Neural cell (in vitro differentiated cells): Measurements from ENCODE around the gene JMJD1C. TPM values are rescaled to one million over a fixed set of nuclear protein-coding genes. Genes with fewer than 3 reads are reported as not detected.

Experiments
- H2AFZ ChIP-seq: fragments of 200-600, 300-800 bp; sonication (generic), shearing (Covaris generic); 2 replicates; pipeline ENCODE4 v1.6.0; 2014; ENCODE audit warnings: low read depth, mild to moderate bottlenecking, antibody characterized with exemption, low read length, moderate library complexity
- H3F3A ChIP-seq: fragments of 200-600 bp; shearing (Covaris generic); 2 replicates; pipeline ENCODE4 v1.6.1; 2016; ENCODE audit warnings: mild to moderate bottlenecking, moderate library complexity, mixed read lengths, antibody characterized with exemption, low read length; ENCODE audit not compliant: insufficient read depth, poor library complexity, severe bottlenecking
- H3K27ac ChIP-seq: fragments of 200-600, 300-800 bp; sonication (generic), shearing (Covaris generic); 2 replicates; pipeline ENCODE4 v1.5.1; 2014; ENCODE audit warnings: mild to moderate bottlenecking, low read length, moderate library complexity
- H3K27me3 ChIP-seq: fragments of 300-800, 200-600 bp; sonication (generic), shearing (Covaris generic); 2 replicates; pipeline ENCODE4 v1.6.0; 2014; ENCODE audit warnings: mild to moderate bottlenecking, low read depth, low read length, moderate library complexity; ENCODE audit not compliant: insufficient read depth
- H3K36me3 ChIP-seq: fragments of 300-800, 200-600 bp; sonication (generic), shearing (Covaris generic); 2 replicates; pipeline ENCODE4 v1.5.1; 2014; ENCODE audit warnings: mild to moderate bottlenecking, antibody characterized with exemption, low read length, moderate library complexity; ENCODE audit not compliant: insufficient read depth
- H3K4me2 ChIP-seq: fragments of 300-800, 200-600 bp; sonication (generic), shearing (Covaris generic); 2 replicates; pipeline ENCODE4 v1.6.0; 2014; ENCODE audit warnings: mild to moderate bottlenecking, low read length
- H3K4me3 ChIP-seq: fragments of 300-800, 200-600 bp; sonication (generic), shearing (Covaris generic); 2 replicates; pipeline ENCODE4 v1.5.1; 2014; ENCODE audit warnings: mild to moderate bottlenecking, low read length, moderate library complexity
- H3K79me2 ChIP-seq: fragments of 200-600 bp; shearing (Covaris generic); replicated peaks from 2 replicates; pipeline ENCODE4 v1.6.0; 2014; ENCODE audit warnings: mild to moderate bottlenecking, low read length, moderate library complexity; ENCODE audit not compliant: insufficient read depth
- H3K9ac ChIP-seq: fragments of 300-800, 200-600 bp; sonication (generic), shearing (Covaris generic); 2 replicates; pipeline ENCODE4 v1.6.1; 2016; ENCODE audit warnings: mild to moderate bottlenecking, low read length, mixed read lengths
- H3K9me2 ChIP-seq: fragments of 200-600 bp; shearing (Covaris generic); 2 replicates; pipeline ENCODE4 v1.6.1; 2016; ENCODE audit warnings: mild to moderate bottlenecking, low read length, mixed read lengths; ENCODE audit not compliant: insufficient read depth
- H3K9me3 ChIP-seq: fragments of 200-600, 300-800 bp; sonication (generic), shearing (Covaris generic); 2 replicates; pipeline ENCODE4 v1.6.1; 2016; ENCODE audit warnings: mild to moderate bottlenecking, mixed run types, low read length, moderate library complexity, mixed read lengths
- H4K20me1 ChIP-seq: fragments of 200-600 bp; shearing (Covaris generic); 2 replicates; pipeline ENCODE4 v1.6.1; 2016; ENCODE audit warnings: mild to moderate bottlenecking, mixed run types; ENCODE audit not compliant: insufficient read depth
- EP300 ChIP-seq: fragments of 450-650 bp; conservative IDR thresholded peaks from 2 replicates; pipeline ENCODE4 v1.6.1; 2014; ENCODE audit warnings: antibody characterized with exemption, mild to moderate bottlenecking, moderate library complexity; ENCODE audit not compliant: poor library complexity, severe bottlenecking
- EZH2 ChIP-seq: fragments of 200-600, 300-800 bp; shearing (Covaris generic), sonication (generic); IDR thresholded peaks from 2 replicates; pipeline ENCODE4 v1.6.1; 2014; ENCODE audit warnings: antibody characterized with exemption, low read length, borderline replicate concordance, mild to moderate bottlenecking; ENCODE audit not compliant: insufficient read depth, poor library complexity, severe bottlenecking
- MXI1 ChIP-seq: fragments of 450-650 bp; conservative IDR thresholded peaks from 2 replicates; pipeline ENCODE4 v1.6.1; 2014; ENCODE audit warnings: antibody characterized with exemption, mild to moderate bottlenecking; ENCODE audit not compliant: poor library complexity, severe bottlenecking
- POLR2AphosphoS5 ChIP-seq: IDR thresholded peaks from 2 replicates; pipeline ENCODE4 v1.6.1; 2012
- RAD21 ChIP-seq: fragments of 450-650 bp; conservative IDR thresholded peaks from 2 replicates; pipeline ENCODE4 v1.6.1; 2014; ENCODE audit warnings: antibody characterized with exemption, mild to moderate bottlenecking, moderate library complexity
- SMC3 ChIP-seq: fragments of 450-650 bp; conservative IDR thresholded peaks from 2 replicates; pipeline ENCODE4 v1.6.1; 2014; ENCODE audit warnings: antibody characterized with exemption, mild to moderate bottlenecking, moderate library complexity; ENCODE audit not compliant: poor library complexity
- TAF1 ChIP-seq: IDR thresholded peaks from 2 replicates; pipeline ENCODE4 v1.6.1; 2012; ENCODE audit warnings: low read depth
- polyA plus RNA-seq: library from polyadenylated mRNA; depleted of rRNA; stranded (reverse); fragments of >200 nt; gene quantifications from 2 replicates; pipeline ENCODE4 v1.2.3, GENCODE V29; 2014
- TF ChIP-seq, protein P1 (sequence below): fragments of 450-650 bp; IDR thresholded peaks from 2 replicates; pipeline ENCODE4 v1.5.1; 2014; ENCODE audit warnings: antibody characterized with exemption, mild to moderate bottlenecking, moderate library complexity; ENCODE audit not compliant: poor library complexity, severe bottlenecking
- TF ChIP-seq, protein P2 (sequence below): IDR thresholded peaks from 2 replicates; pipeline ENCODE4 v1.6.1; 2012; ENCODE audit warnings: borderline replicate concordance

Gene JMJD1C
- polyA plus RNA-seq, 1 donor from 2014 or later: 108 TPM

DNA sequence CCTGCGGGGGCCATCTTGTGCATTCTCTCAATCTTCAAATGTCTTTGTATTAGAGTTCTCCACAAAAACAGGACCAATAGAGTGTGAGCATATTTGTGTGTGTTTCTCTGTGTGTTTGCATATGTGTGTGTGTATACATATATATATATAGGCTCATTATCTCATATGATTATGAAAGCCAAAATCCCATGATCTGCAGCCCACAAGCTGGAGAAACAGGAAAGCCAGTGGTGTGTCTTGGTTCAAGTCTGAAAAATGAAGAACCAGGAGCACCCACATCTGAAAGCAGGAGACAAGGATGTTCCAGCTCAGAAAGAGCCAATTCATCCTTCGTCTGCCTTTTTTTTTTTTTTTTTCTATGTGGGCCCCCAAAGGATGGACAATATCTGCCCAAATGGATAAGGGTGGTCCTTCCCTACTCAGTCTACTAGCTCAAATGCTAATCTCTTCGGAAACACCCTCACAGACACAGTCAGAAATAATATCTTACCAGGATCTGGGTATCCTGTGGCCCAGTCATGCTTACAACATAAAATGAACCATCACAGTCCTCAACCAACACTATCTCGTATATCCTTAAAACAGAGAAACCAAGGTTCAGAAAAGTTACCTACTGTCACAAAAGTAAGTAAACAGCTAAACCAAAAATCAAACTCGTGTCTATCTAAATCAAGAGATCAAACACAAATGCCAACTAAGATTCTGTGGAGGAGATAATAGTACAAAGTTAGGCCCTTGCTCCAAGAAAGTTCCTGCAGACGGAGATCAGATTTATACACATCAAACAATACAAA, 141.9 kb downstream of the JMJD1C start:
- H4K20me1 ChIP-seq: no peaks in the 10 kb centered on the region
- H2AFZ ChIP-seq: no peak overlapping the region
- H3K79me2 ChIP-seq: peaks cover 4% of the 10 kb centered on the region
- H3K36me3 ChIP-seq: no peaks in the 10 kb centered on the region
- no peaks in the 10 kb centered on the region for H3K9me3 ChIP-seq
- no peaks in the 10 kb centered on the region for H3K9me2 ChIP-seq
- no peak overlapping the region for H3K9ac ChIP-seq
- H3K4me3 ChIP-seq: no peak overlapping the region
- no peak overlapping the region for H3K27ac ChIP-seq
- TF ChIP-seq EP300 (no peak), SMC3 (no peak), RAD21 (no peak), TAF1 (no peak), EZH2 (no peak), MXI1 (no peak), POLR2AphosphoS5 (no peak)
- TF ChIP-seq, protein P1, sequence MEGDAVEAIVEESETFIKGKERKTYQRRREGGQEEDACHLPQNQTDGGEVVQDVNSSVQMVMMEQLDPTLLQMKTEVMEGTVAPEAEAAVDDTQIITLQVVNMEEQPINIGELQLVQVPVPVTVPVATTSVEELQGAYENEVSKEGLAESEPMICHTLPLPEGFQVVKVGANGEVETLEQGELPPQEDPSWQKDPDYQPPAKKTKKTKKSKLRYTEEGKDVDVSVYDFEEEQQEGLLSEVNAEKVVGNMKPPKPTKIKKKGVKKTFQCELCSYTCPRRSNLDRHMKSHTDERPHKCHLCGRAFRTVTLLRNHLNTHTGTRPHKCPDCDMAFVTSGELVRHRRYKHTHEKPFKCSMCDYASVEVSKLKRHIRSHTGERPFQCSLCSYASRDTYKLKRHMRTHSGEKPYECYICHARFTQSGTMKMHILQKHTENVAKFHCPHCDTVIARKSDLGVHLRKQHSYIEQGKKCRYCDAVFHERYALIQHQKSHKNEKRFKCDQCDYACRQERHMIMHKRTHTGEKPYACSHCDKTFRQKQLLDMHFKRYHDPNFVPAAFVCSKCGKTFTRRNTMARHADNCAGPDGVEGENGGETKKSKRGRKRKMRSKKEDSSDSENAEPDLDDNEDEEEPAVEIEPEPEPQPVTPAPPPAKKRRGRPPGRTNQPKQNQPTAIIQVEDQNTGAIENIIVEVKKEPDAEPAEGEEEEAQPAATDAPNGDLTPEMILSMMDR: no peak
- TF ChIP-seq, protein P2, sequence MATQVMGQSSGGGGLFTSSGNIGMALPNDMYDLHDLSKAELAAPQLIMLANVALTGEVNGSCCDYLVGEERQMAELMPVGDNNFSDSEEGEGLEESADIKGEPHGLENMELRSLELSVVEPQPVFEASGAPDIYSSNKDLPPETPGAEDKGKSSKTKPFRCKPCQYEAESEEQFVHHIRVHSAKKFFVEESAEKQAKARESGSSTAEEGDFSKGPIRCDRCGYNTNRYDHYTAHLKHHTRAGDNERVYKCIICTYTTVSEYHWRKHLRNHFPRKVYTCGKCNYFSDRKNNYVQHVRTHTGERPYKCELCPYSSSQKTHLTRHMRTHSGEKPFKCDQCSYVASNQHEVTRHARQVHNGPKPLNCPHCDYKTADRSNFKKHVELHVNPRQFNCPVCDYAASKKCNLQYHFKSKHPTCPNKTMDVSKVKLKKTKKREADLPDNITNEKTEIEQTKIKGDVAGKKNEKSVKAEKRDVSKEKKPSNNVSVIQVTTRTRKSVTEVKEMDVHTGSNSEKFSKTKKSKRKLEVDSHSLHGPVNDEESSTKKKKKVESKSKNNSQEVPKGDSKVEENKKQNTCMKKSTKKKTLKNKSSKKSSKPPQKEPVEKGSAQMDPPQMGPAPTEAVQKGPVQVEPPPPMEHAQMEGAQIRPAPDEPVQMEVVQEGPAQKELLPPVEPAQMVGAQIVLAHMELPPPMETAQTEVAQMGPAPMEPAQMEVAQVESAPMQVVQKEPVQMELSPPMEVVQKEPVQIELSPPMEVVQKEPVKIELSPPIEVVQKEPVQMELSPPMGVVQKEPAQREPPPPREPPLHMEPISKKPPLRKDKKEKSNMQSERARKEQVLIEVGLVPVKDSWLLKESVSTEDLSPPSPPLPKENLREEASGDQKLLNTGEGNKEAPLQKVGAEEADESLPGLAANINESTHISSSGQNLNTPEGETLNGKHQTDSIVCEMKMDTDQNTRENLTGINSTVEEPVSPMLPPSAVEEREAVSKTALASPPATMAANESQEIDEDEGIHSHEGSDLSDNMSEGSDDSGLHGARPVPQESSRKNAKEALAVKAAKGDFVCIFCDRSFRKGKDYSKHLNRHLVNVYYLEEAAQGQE: no peak
- H3F3A ChIP-seq: no peaks in the 10 kb centered on the region
- H3K4me2 ChIP-seq: no peak overlapping the region
- no peaks in the 10 kb centered on the region for H3K27me3 ChIP-seq

DNA sequence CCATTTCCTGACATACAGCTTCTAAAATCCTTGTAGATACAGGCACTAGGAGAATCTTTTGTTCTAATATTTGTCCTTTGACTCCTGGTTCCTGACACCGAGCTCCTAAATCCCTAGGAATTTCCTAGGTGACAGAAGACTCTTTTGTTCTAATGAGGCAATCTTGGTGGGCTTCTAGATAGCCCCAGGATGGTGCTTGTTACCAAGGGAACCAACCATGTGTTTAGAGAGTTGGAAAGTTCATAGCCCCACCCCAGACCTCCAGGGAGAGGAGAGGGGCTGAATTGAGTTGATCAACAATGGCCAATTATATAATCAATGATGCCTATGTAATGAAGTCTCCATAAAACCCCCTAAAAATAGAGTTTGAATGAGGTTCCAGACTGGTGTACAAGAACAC, 145.1 kb downstream of the JMJD1C start:
- peaks cover 8% of the 10 kb centered on the region for H3K79me2 ChIP-seq
- no peaks in the 10 kb centered on the region for H3K27me3 ChIP-seq
- no peaks in the 10 kb centered on the region for H3F3A ChIP-seq
- H2AFZ ChIP-seq: no peak overlapping the region
- no peaks in the 10 kb centered on the region for H3K36me3 ChIP-seq
- H3K27ac ChIP-seq: no peak overlapping the region
- TF ChIP-seq, protein P1: no peak
- TF ChIP-seq, protein P2: no peak
- no peak overlapping the region for H3K9ac ChIP-seq
- H4K20me1 ChIP-seq: no peaks in the 10 kb centered on the region
- H3K9me3 ChIP-seq: no peaks in the 10 kb centered on the region
- H3K9me2 ChIP-seq: no peaks in the 10 kb centered on the region
- no peak overlapping the region for H3K4me2 ChIP-seq
- no peak overlapping the region for H3K4me3 ChIP-seq
